Measurements from ENCODE around the gene ZNF256.

ZNF256 gene

DNA sequence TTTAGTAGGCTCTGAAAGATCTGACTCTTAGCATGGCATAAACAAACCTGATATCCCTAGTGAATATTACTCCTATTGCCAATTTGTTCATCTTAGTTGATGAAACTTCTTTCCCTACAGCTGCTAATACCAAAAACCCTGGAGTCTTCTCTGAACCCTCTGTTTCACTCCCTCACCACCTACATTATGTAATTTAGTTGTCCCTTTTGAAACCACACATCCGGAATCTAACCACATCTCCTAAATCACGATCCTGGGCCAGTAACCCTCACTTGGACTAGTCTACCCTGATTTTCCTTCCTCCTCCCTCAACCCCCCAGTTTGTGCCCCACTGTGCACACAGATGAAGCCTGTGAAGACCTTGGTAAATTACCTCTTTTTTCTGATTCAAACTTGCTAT lies 1.2 kb downstream of the ZNF256 start:
- POLR2A ChIA-PET: no interaction called here
- peaks cover 5% of the 10 kb centered on the region; the same call in 1 of the 2 replicates for H3K4me1 ChIP-seq (ENCODE audit: control insufficient read depth, insufficient read depth, low read length)
- no peak overlapping the region for H3K27ac ChIP-seq (ENCODE audit: extremely low read depth, low read depth, low read length)
- H3K9me3 ChIP-seq (ENCODE audit: control insufficient read depth, insufficient read depth, low read depth, low read length): peaks cover 20% of the 10 kb centered on the region
- H3K4me3 ChIP-seq (ENCODE audit: low read depth, low read length): peak overlapping the region; percentile 98
- peaks cover 25 to 45% of the 10 kb centered on the region in 2 experiments for H3K36me3 ChIP-seq (ENCODE audit: control insufficient read depth in 2 of 2, insufficient read depth in 1 of 2, low read length in 2 of 2)
- TF ChIP-seq ZNF416 (tag by site-specific recombination; IDR thresholded peaks at IDR 0.05): no peak
- no peak for TF ChIP-seq HOXA7 (CRISPR knock-in tag; IDR thresholded peaks at IDR 0.05; ENCODE audit: borderline replicate concordance)
- TF ChIP-seq, protein P1, sequence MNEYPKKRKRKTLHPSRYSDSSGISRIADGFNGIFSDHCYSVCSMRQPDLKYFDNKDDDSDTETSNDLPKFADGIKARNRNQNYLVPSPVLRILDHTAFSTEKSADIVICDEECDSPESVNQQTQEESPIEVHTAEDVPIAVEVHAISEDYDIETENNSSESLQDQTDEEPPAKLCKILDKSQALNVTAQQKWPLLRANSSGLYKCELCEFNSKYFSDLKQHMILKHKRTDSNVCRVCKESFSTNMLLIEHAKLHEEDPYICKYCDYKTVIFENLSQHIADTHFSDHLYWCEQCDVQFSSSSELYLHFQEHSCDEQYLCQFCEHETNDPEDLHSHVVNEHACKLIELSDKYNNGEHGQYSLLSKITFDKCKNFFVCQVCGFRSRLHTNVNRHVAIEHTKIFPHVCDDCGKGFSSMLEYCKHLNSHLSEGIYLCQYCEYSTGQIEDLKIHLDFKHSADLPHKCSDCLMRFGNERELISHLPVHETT (tag by site-specific recombination; IDR thresholded peaks at IDR 0.05): no peak
- no peak for TF ChIP-seq ZNF274 (IDR thresholded peaks at IDR 0.05; ENCODE audit: low read length)
- TF ChIP-seq ZNF274 (tag by site-specific recombination; IDR thresholded peaks at IDR 0.05; ENCODE audit: borderline replicate concordance): no peak
- TF ChIP-seq REPIN1 (tag by site-specific recombination; IDR thresholded peaks at IDR 0.05; ENCODE audit: low read depth): no peak
- TF ChIP-seq ZNF549 (tag by site-specific recombination; IDR thresholded peaks at IDR 0.05): no peak
- no peak for TF ChIP-seq ZNF514 (tag by site-specific recombination; IDR thresholded peaks at IDR 0.05)
- TF ChIP-seq, protein P2, sequence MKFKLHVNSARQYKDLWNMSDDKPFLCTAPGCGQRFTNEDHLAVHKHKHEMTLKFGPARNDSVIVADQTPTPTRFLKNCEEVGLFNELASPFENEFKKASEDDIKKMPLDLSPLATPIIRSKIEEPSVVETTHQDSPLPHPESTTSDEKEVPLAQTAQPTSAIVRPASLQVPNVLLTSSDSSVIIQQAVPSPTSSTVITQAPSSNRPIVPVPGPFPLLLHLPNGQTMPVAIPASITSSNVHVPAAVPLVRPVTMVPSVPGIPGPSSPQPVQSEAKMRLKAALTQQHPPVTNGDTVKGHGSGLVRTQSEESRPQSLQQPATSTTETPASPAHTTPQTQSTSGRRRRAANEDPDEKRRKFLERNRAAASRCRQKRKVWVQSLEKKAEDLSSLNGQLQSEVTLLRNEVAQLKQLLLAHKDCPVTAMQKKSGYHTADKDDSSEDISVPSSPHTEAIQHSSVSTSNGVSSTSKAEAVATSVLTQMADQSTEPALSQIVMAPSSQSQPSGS (tag by site-specific recombination; IDR thresholded peaks at IDR 0.05; ENCODE audit: low read depth): no peak
- no peak for TF ChIP-seq HOXD13 (CRISPR knock-in tag; IDR thresholded peaks at IDR 0.05; ENCODE audit: borderline replicate concordance)
- TF ChIP-seq TCF7L2 (IDR thresholded peaks at IDR 0.05; ENCODE audit: borderline replicate concordance, low read depth, low read length): no peak
- no peak for TF ChIP-seq ZNF404 (tag by site-specific recombination; IDR thresholded peaks at IDR 0.05)
- TF ChIP-seq, protein P3, sequence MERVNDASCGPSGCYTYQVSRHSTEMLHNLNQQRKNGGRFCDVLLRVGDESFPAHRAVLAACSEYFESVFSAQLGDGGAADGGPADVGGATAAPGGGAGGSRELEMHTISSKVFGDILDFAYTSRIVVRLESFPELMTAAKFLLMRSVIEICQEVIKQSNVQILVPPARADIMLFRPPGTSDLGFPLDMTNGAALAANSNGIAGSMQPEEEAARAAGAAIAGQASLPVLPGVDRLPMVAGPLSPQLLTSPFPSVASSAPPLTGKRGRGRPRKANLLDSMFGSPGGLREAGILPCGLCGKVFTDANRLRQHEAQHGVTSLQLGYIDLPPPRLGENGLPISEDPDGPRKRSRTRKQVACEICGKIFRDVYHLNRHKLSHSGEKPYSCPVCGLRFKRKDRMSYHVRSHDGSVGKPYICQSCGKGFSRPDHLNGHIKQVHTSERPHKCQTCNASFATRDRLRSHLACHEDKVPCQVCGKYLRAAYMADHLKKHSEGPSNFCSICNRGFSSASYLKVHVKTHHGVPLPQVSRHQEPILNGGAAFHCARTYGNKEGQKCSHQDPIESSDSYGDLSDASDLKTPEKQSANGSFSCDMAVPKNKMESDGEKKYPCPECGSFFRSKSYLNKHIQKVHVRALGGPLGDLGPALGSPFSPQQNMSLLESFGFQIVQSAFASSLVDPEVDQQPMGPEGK (tag by site-specific recombination; IDR thresholded peaks at IDR 0.05): no peak
- no peak for TF ChIP-seq ZNF777 (tag by site-specific recombination; IDR thresholded peaks at IDR 0.05; ENCODE audit: borderline replicate concordance)
- CTCF ChIA-PET: interaction anchor here (0.7 to 1.2 kb wide), 2 partner anchors 29 to 50 kb away, joined by 3 to 4 read pairs; no protein-coding TSS in a partner anchor

DNA sequence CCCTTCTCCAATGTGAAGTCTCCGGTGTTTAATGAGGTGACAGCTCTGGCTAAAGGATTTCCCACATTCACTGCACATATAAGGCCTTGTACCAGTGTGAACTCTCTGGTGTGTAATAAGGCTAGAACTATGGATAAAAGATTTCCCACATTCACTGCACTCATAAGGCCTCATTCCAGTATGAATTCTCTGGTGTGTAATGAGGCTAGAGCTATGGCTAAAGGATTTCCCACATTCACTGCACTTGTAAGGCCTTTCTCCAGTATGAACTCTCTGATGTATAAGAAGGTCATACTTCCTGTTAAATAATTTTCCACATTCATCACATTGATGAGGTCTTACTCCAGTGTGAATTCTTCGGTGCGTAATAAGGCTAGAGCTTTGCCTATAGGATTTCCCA lies 5.9 kb downstream of the ZNF256 start:
- Histone ChIP-seq H3K4me3 (ENCODE audit: low read depth, low read length) (no peak overlapping the region), H3K36me3 (ENCODE audit: control insufficient read depth in 2 of 2, insufficient read depth in 1 of 2, low read length in 2 of 2) (peaks cover 60 to 77% of the 10 kb centered on the region in 2 experiments), H3K4me1 (ENCODE audit: control insufficient read depth, insufficient read depth, low read length) (peaks cover 3% of the 10 kb centered on the region; the same call in 1 of the 2 replicates), H3K9me3 (ENCODE audit: control insufficient read depth, insufficient read depth, low read depth, low read length) (peaks cover 21% of the 10 kb centered on the region), H3K27ac (ENCODE audit: extremely low read depth, low read depth, low read length) (no peak overlapping the region)
- ChIA-PET CTCF (no interaction called here), POLR2A (no interaction called here)
- TF ChIP-seq, protein P4, sequence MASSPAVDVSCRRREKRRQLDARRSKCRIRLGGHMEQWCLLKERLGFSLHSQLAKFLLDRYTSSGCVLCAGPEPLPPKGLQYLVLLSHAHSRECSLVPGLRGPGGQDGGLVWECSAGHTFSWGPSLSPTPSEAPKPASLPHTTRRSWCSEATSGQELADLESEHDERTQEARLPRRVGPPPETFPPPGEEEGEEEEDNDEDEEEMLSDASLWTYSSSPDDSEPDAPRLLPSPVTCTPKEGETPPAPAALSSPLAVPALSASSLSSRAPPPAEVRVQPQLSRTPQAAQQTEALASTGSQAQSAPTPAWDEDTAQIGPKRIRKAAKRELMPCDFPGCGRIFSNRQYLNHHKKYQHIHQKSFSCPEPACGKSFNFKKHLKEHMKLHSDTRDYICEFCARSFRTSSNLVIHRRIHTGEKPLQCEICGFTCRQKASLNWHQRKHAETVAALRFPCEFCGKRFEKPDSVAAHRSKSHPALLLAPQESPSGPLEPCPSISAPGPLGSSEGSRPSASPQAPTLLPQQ (tag by site-specific recombination; IDR thresholded peaks at IDR 0.05): no peak
- TF ChIP-seq ZNF777 (tag by site-specific recombination; IDR thresholded peaks at IDR 0.05; ENCODE audit: borderline replicate concordance) (no peak), SETDB1 (IDR thresholded peaks at IDR 0.05; ENCODE audit: insufficient read length, low read length) (peak; percentile 67), ZNF830 (tag by site-specific recombination; IDR thresholded peaks at IDR 0.05; ENCODE audit: low read depth) (no peak), SP2 (tag by site-specific recombination; IDR thresholded peaks at IDR 0.05) (no peak), ZNF112 (tag by site-specific recombination; IDR thresholded peaks at IDR 0.05) (no peak), ZNF223 (tag by site-specific recombination; IDR thresholded peaks at IDR 0.05) (no peak), ZNF248 (tag by site-specific recombination; IDR thresholded peaks at IDR 0.05) (no peak), ZNF600 (tag by site-specific recombination; IDR thresholded peaks at IDR 0.05) (no peak), ZNF707 (tag by site-specific recombination; IDR thresholded peaks at IDR 0.05) (no peak), ZNF274 (IDR thresholded peaks at IDR 0.05; ENCODE audit: low read length) (no peak), ZNF274 (tag by site-specific recombination; IDR thresholded peaks at IDR 0.05; ENCODE audit: borderline replicate concordance) (peak; percentile 59; the same call in 1 of the 2 replicates), ZFP37 (tag by site-specific recombination; IDR thresholded peaks at IDR 0.05) (no peak), ZNF335 (tag by site-specific recombination; conservative IDR thresholded peaks at IDR 0.05) (no peak)
- TF ChIP-seq, protein P5, sequence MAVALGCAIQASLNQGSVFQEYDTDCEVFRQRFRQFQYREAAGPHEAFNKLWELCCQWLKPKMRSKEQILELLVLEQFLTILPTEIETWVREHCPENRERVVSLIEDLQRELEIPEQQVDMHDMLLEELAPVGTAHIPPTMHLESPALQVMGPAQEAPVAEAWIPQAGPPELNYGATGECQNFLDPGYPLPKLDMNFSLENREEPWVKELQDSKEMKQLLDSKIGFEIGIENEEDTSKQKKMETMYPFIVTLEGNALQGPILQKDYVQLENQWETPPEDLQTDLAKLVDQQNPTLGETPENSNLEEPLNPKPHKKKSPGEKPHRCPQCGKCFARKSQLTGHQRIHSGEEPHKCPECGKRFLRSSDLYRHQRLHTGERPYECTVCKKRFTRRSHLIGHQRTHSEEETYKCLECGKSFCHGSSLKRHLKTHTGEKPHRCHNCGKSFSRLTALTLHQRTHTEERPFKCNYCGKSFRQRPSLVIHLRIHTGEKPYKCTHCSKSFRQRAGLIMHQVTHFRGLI (tag by site-specific recombination; IDR thresholded peaks at IDR 0.05): no peak
- TF ChIP-seq, protein P6, sequence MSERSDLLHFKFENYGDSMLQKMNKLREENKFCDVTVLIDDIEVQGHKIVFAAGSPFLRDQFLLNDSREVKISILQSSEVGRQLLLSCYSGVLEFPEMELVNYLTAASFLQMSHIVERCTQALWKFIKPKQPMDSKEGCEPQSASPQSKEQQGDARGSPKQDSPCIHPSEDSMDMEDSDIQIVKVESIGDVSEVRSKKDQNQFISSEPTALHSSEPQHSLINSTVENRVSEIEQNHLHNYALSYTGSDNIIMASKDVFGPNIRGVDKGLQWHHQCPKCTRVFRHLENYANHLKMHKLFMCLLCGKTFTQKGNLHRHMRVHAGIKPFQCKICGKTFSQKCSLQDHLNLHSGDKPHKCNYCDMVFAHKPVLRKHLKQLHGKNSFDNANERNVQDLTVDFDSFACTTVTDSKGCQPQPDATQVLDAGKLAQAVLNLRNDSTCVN (tag by site-specific recombination; optimal IDR thresholded peaks at IDR 0.05): no peak

All from HEK293 (cell line).